ENCODE results near the gene TASOR.

GRCh38 chr3:56684029-56684428, 964 bp upstream of the TASOR start:
- TF ChIP-seq POLR2A (IDR thresholded peaks at IDR 0.05) (no peak), CTCF (IDR thresholded peaks at IDR 0.05 in 8 of 11, conservative IDR thresholded peaks at IDR 0.05 in 3 of 11) (no peak), POLR2AphosphoS5 (IDR thresholded peaks at IDR 0.05) (no peak)

Data from spleen (tissue), 7 donors.